GM18870 (cell line): ENCODE data around the gene SH3PXD2A.

ENCODE experiments used
- ATAC-seq: cut with Tn5 transposase; IDR thresholded peaks from one replicate; pipeline ENCODE4 v1.9.1; 2021; ENCODE audit warnings: moderate library complexity; ENCODE audit not compliant: unreplicated experiment

SH3PXD2A gene

GRCh38 chr10:103876155-103876554 is 20.8 kb upstream of the SH3PXD2A start:
- ATAC-seq = no peak

- no peak for ATAC-seq
Measured at GRCh38 chr10:103874730-103875129, 19.4 kb upstream of the SH3PXD2A start.

GRCh38 chr10:103872137-103872931 is 17.0 kb upstream of the SH3PXD2A start:
- no peak for ATAC-seq

GRCh38 chr10:103871006-103871405 is 15.6 kb upstream of the SH3PXD2A start:
- no peak for ATAC-seq

- ATAC-seq = no peak
Measured at GRCh38 chr10:103870516-103870915, 15.1 kb upstream of the SH3PXD2A start.

- no peak for ATAC-seq
Measured at GRCh38 chr10:103869336-103869735, 14.0 kb upstream of the SH3PXD2A start.

GRCh38 chr10:103868200-103868599 is 12.8 kb upstream of the SH3PXD2A start:
- no peak for ATAC-seq

GRCh38 chr10:103861505-103861904 is 6.1 kb upstream of the SH3PXD2A start:
- ATAC-seq = no peak

- ATAC-seq = no peak
Measured at GRCh38 chr10:103859161-103860086, 4.0 kb upstream of the SH3PXD2A start.

- no peak for ATAC-seq
Measured at GRCh38 chr10:103858360-103858759, 3.0 kb upstream of the SH3PXD2A start.

GRCh38 chr10:103856797-103857170 is 1.4 kb upstream of the SH3PXD2A start:
- ATAC-seq = no peak

- no peak for ATAC-seq
Measured at GRCh38 chr10:103855852-103856796, 748 bp upstream of the SH3PXD2A start.

- no peak for ATAC-seq
Measured at GRCh38 chr10:103854686-103855391, 537 bp downstream of the SH3PXD2A start.

GRCh38 chr10:103854265-103854685 is 1.1 kb downstream of the SH3PXD2A start:
- ATAC-seq = no peak

- no peak for ATAC-seq
Measured at GRCh38 chr10:103853428-103854264, 1.7 kb downstream of the SH3PXD2A start.

GRCh38 chr10:103852856-103853255 is 2.5 kb downstream of the SH3PXD2A start:
- ATAC-seq = no peak

GRCh38 chr10:103852189-103852711 is 3.1 kb downstream of the SH3PXD2A start:
- no peak for ATAC-seq

- ATAC-seq = no peak
Measured at GRCh38 chr10:103851261-103851660, 4.1 kb downstream of the SH3PXD2A start.

GRCh38 chr10:103850572-103850895 is 4.8 kb downstream of the SH3PXD2A start:
- no peak for ATAC-seq
